Stimulated activated CD8-positive, alpha-beta memory T cell treated with anti-CD3 and anti-CD28 coated beads, Interleukin-4, amount 100 ng/mL, for 48 hours (primary cell): Measurements from ENCODE around the gene SLC25A47.

Source experiments
- DNase-seq: peaks from one replicate; pipeline ENCODE4 v3.0.0-alpha.2; 2020

SLC25A47 gene

GRCh38 chr14:100328495-100329163 lies 5.5 kb downstream of the SLC25A47 start:
- no peak for DNase-seq

DNA sequence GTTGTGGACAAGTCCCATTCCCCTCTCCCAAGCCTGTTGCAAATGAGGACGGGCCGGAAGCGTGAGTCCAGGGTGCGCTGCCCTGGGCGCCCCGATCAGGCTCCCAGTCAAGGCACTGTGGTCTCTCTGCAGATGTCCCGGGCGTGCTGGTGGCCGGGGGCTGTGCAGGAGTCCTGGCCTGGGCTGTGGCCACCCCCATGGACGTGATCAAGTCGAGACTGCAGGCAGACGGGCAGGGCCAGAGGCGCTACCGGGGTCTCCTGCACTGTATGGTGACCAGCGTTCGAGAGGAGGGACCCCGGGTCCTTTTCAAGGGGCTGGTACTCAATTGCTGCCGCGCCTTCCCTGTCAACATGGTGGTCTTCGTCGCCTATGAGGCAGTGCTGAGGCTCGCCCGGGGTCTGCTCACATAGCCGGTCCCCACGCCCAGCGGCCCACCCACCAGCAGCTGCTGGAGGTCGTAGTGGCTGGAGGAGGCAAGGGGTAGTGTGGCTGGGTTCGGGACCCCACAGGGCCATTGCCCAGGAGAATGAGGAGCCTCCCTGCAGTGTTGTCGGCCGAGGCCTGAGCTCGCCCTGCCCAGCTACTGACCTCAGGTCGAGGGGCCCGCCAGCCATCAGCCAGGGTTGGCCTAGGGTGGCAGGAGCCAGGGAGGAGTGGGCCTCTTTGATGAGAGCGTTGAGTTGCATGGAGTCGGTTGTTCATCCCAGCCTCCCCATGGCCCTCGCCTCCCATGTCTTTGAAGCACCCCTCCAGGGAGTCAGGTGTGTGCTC lies 6.3 kb downstream of the SLC25A47 start:
- no peak for DNase-seq

- DNase-seq, result no peak
Observed at GRCh38 chr14:100330007-100330344, 6.8 kb downstream of the SLC25A47 start.

GRCh38 chr14:100330388-100330931 lies 7.3 kb downstream of the SLC25A47 start:
- no peak for DNase-seq

DNA sequence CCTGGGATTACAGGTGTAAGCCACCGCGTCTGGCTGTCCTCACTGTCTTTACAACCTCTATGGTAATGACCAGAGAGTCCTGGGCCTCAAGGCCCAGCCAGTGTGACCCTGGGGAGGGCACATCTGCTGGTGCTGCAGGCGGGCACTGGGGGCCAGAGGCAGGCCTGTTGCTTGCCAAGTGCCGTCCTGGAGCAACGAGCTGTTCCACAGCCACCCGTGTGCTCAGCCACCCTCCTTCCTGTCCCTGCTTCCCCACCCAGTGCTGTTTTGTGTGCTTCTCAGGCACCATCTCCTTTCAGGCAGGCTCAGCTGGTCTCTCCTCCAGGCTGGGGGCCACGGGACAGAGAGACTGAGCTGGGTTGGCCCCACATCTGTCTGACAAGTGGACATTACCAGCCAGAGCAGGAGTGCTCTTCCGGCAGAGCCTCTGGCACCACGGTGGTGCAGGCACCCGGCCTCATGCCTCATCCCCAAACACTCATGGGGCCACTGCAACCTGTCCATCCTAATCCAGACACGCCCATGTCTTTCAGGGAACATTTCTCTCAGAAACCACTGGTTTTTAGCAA lies 9.0 kb downstream of the SLC25A47 start:
- no peak for DNase-seq

DNA sequence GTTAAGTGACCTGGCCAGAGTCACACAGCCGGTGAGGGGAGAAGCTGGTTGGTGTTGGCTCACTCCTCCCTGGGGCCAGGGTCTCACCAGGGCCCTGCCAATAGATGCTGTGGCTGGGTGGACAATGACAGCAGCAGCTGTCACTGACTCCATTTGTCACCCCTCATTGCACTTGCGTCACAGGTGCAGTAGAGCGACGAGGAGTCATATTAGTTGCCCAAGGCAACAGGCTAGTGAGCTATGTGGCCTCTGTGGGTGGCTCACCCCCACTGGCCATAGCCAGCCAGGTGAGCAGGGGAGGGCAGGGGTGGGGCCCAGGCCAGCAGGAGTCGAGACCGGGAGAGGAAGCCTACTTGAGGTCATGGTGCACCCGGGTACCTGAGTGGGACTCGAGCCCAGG lies 9.7 kb downstream of the SLC25A47 start:
- DNase-seq, result no peak

DNA sequence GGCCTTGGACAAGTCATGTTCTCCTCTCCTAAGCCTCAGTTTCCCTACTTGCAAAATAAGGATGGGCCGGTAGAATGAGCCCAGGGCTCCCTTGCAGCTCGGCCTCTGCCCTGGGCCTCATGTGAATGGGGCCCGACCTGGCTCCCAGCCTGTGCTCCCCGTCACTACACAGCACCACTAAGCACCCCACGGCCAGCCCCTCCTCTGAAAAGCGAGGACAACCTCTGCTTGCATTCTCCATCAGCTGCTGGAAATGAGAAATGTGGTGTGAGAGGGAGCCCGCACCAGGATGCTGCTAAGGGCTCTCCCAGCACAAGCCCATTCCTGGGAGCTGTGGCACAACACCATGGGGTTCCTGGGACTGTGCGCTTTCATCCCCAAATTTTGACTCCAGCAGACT lies 10.2 kb downstream of the SLC25A47 start:
- no peak for DNase-seq

- DNase-seq, result no peak
Observed at GRCh38 chr14:100333827-100334226, 10.7 kb downstream of the SLC25A47 start.

DNA sequence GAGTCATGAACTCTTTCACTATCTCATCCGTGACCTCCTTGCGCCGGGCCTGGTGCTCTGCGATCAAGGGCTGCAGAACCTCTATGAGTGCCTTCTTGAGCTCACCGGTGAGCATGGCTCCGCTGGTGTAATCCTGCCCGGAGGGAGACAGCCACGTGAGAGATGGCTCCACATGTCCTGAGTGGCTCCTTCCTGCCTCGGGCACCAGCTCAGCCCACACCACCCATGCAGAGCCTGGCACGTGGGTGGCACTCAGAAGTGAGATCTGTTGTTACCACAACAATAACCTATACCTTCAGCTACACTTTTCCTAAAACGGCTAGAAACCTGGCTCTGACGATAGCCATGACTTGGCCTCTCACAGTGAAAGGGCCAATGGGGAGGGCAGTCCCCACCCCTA lies 11.8 kb downstream of the SLC25A47 start:
- DNase-seq, result no peak

DNA sequence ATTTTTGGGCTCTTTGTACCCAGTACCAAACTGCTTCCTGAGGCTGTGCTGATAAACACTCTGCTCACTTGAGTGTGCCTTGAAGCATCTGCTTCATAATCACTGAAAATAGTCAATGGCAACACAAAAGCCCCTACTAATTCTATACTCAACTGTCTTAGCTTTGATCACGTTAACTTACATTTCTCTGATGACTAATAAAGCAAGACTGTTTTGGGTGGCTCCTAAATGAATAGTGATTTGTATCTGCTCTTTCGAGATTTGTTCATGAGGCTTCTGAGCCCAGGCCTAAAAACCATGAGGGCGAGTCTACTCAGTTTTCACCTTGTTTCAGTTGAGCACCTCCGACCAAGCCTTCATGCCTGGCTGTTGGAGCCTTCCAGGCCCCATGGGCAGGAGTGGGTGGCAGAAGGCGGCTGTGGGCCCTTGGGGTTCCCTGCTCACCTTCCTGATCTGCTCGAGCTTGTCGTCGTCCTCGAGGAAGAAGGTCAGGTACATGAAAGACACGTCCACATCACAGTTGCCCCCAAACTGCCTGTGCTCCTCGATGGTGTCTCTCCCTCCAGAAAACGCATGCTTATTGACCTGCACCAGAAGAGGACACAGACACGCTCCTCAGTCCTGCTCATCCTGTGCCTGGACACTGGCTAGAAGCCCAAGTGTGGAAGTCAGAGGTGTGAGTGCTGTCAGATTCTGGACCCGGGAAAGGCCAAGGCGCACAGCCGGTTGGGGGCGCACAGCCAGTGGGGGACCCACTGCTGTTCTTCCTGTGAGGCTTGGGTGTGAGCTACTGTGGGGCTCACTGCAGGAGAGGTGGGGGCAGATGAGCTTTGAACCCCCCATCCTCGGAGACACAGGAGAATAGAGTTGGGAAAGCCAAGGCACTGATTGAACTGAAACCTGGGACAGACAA lies 13.7 kb downstream of the SLC25A47 start:
- no peak for DNase-seq

DNA sequence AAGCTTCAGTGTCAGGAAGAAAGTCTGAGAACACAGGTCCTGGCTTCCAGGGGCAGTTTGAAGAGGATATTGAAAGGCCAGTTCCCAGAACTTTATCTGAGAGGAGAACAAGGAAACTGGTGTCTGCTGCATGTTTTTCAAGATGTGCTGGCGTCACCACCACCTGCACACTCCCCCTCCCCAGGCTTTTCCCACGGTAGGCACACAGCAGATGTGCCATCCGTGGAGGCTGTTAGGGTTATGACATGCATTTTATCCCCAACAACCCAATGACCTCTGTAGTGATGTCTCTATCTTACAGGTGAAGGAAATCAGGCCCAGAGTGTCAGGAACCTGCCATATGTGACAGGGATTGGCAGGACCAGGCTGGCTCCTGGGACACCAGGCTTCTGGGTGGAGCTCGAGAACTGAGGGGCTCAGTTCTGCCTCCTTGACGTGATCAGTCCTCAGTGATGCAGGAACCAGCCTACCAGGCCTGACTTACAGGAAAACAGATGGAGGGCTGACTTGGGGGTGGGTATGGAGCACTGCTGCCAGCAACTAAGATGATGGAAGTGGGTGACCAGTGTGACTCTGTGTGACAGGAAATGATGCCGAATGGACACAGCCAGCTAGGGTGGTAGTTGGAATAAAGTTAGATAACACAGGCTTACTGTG lies 16.8 kb downstream of the SLC25A47 start:
- peak; percentile 20 for DNase-seq

DNA sequence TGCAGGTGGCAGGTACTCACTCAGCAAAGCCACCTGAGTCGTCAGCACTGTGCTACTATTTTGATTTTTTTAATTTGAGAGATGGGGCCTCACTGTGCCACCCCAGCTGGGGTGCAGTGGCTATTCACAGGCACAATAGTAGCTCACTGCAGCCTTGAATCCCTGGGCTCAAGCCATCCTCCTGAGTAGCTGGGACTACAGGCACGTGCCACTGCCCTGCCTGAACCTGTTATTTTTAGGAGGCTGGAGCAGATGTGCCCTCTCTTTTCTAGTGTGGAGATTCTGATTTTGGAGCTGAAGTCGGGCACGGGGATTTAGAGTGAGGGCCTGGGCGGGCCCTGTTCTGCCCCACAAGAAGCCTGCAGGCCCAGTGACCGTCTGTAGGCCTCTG lies 17.3 kb downstream of the SLC25A47 start:
- peak; percentile 13 for DNase-seq

DNA sequence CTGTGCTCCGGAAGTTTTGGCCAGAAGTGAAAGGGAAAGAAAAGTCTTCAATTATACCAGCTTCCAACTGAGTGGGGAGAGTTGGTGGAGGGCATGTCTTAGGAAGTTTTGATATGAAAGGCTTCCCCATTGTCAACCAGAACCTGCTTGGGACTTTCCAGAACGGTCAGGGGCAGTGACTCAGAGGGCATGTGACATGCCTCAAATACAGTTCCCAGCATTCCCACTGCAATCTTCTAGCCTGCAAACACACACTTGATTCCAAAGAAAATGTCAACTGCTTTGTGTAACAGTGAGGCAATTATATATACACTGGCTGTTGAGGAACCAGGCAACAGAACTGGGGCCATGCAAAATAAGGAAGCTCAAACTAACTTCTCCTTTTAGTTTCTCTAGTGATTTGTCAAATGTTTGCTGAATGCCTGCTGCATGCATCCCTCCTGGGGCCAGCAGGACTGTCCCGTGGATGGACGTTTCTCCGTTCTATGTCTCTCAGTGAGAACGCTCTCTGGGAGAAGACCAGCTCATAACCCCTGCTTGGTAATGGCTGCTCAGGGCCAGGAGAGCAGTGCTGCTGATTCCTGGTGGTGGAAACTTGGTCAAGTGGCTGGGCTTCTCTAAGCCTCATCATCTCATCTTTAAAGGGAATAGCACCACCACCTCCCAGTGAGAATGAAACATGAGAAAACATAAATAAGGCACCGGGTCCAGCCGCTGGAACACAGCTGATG lies 18.3 kb downstream of the SLC25A47 start:
- peak; percentile 38 for DNase-seq

DNA sequence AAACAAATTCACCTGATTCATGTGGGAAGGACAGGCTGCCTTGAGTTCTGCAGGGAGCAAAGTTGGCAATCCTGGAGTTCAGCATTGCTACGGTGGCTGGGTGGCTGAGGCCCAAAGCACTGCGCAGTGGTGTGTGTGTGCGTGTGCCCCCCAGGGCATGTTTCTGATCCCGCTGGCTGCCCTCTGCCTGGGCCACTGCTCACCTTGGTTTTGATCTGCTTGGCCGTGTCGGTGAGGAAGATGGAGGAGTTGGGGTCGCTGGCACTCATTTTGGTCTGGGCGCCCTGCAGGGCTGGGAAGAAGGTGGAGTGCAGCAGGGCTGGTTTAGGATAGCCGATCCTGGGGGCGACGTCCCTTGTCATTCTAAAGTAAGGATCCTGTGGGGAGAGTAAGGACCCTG lies 19.1 kb downstream of the SLC25A47 start:
- DNase-seq, result peak; percentile 21

DNA sequence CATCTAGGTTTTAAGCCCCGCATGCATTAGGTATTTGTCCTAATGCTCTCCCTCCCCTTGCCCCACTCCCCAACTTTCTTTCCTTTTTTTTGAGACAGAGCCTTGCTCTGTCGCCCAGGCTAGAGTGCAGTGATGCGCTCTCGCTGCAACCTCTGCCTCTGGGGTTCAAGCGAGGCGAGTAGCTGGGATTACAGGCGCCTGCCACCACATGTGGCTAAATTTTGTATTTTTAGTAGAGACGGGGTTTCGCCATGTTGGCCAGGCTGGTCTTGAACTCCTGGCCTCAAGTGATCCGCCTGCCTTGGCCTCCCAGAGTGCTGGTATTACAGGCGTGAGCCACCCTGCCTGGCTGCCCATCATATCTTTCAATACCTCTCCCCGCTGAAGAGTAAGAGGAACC lies 19.7 kb downstream of the SLC25A47 start:
- peak; percentile 20 for DNase-seq

- DNase-seq, result peak; percentile 10
Observed at GRCh38 chr14:100344657-100345056, 21.5 kb downstream of the SLC25A47 start.

- peak; percentile 18 for DNase-seq
Observed at GRCh38 chr14:100345711-100346110, 22.6 kb downstream of the SLC25A47 start.

DNA sequence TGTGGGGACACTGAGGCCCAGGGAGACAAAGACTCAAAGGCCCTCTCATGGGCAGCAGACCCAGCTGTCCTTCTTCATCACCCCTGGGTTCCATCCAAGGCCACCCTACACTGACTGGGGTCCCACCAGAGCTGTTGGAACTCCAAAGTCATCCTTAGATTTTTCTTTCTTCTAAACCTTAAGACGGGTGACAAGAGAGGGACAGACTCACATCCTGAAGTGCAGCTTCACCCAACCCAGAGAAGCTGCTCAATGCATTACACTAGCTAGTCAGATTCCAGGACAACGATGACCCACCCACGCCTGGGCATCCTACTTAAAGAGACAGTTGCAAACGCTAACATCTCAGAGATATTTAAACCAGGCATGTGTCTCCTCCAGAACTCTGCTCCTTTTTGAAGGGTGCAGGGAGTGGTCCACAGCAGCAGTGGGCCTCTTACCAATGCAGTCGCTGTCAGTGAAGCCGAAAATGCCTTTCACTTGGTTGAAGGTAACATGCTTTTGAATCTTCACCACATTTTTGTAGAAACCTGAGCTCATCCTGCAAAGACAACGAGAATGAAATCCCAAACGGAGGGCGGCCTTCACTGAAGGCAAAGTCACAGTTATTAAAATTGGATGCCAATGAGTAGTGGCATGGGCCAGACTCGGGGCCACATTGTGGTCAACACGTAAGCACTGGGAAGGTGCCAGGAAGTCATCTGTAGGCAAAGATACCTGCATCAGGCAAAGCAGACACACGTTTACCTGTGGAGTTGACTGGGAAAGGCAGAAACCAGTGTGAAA lies 23.4 kb downstream of the SLC25A47 start:
- DNase-seq, result peak; percentile 21

DNA sequence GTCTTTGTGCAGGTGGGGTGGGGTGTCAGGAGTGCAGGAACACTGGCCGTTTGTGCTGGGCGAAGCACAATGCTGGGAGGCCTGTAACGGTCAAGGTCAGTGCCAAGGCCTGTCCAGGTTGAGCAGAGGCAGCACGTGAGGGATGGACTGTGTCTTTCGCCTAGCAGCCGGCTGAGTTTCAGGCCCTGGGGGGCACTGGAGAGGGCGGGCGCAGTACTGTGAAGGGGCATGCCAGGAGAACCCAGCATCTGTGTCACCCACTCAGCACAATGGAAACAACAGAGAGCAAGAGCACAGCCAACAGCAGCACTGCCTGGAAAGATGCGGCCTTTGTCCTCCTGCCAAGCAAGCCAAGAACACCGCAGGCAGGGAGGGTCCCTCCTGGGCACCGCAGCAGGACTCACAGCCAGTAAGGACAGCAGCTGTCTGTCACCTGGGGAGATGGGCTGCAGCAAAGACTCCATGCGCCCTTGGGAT lies 25.2 kb downstream of the SLC25A47 start:
- DNase-seq, result peak; percentile 14
